Measurements from ENCODE around the gene FRAT1.
"Not testable (repeated sequence)": the region's sequence is repeated elsewhere in the genome, so short reads cannot be mapped to it uniquely, and the experiment has no call there.

The FRAT1 gene

GRCh38 chr10:97335188-97335619 is 16.1 kb downstream of the FRAT1 start:
- no peak for DNase-seq

GRCh38 chr10:97336006-97336405 is 16.9 kb downstream of the FRAT1 start:
- DNase-seq = no peak

- DNase-seq = no peak
Observed at GRCh38 chr10:97336446-97336845, 17.4 kb downstream of the FRAT1 start.

GRCh38 chr10:97336942-97337831 is 18.1 kb downstream of the FRAT1 start:
- no peak for DNase-seq

- no peak for DNase-seq
Observed at GRCh38 chr10:97338041-97338440, 19.0 kb downstream of the FRAT1 start.

- no peak for DNase-seq
Observed at GRCh38 chr10:97341416-97341815, 22.3 kb downstream of the FRAT1 start.

- DNase-seq = not testable (repeated sequence)
Observed at GRCh38 chr10:97343664-97344063, 24.6 kb downstream of the FRAT1 start.

- no peak for DNase-seq
Observed at GRCh38 chr10:97347317-97347716, 28.2 kb downstream of the FRAT1 start.

GRCh38 chr10:97349752-97350513 is 30.9 kb downstream of the FRAT1 start:
- DNase-seq = no peak

- DNase-seq = no peak
Observed at GRCh38 chr10:97353945-97354344, 34.9 kb downstream of the FRAT1 start.

- DNase-seq = no peak
Observed at GRCh38 chr10:97355571-97355975, 36.5 kb downstream of the FRAT1 start.

- no peak for DNase-seq
Observed at GRCh38 chr10:97356318-97356914, 37.3 kb downstream of the FRAT1 start.

- DNase-seq = no peak
Observed at GRCh38 chr10:97356918-97357317, 37.8 kb downstream of the FRAT1 start.

- DNase-seq = no peak
Observed at GRCh38 chr10:97358349-97358748, 39.3 kb downstream of the FRAT1 start.

GRCh38 chr10:97358781-97359180 is 39.7 kb downstream of the FRAT1 start:
- DNase-seq = no peak

- no peak for DNase-seq
Observed at GRCh38 chr10:97360705-97361536, 41.9 kb downstream of the FRAT1 start.

- no peak for DNase-seq
Observed at GRCh38 chr10:97361537-97361901, 42.4 kb downstream of the FRAT1 start.

- no peak for DNase-seq
Observed at GRCh38 chr10:97362310-97363033, 43.4 kb downstream of the FRAT1 start.

- DNase-seq = no peak
Observed at GRCh38 chr10:97363071-97363470, 44.0 kb downstream of the FRAT1 start.

GRCh38 chr10:97365761-97366351 is 46.8 kb downstream of the FRAT1 start:
- no peak for DNase-seq

- no peak for DNase-seq
Observed at GRCh38 chr10:97366572-97366971, 47.5 kb downstream of the FRAT1 start.

All from NCI-H1417 treated with DMSO at 0.1 percent for 48 hours (cell line).